GM19043 (cell line): ENCODE results near the gene NRCAM.
A peak's percentile ranks its signal among the peaks of the same experiment; 100 is the strongest.

ENCODE experiments used
- ATAC-seq: cut with Tn5 transposase; IDR thresholded peaks from one replicate; pipeline ENCODE4 v1.9.1; 2021; ENCODE audit warnings: low read depth; ENCODE audit not compliant: unreplicated experiment

NRCAM gene

GRCh38 chr7:108227366-108227765, 228.9 kb downstream of the NRCAM start:
- no peak for ATAC-seq

GRCh38 chr7:108226816-108227299, 229.4 kb downstream of the NRCAM start:
- ATAC-seq: no peak

- no peak for ATAC-seq
Observed at GRCh38 chr7:108225531-108226181, 230.6 kb downstream of the NRCAM start.

GRCh38 chr7:108224387-108224786, 231.8 kb downstream of the NRCAM start:
- ATAC-seq: no peak

- ATAC-seq: no peak
Observed at GRCh38 chr7:108222236-108222892, 233.9 kb downstream of the NRCAM start.

GRCh38 chr7:108211382-108212201, 244.6 kb downstream of the NRCAM start:
- ATAC-seq: no peak

- no peak for ATAC-seq
Observed at GRCh38 chr7:108210796-108211195, 245.4 kb downstream of the NRCAM start.

GRCh38 chr7:108205311-108205710, 250.9 kb downstream of the NRCAM start:
- no peak for ATAC-seq

GRCh38 chr7:108204281-108204796, 251.9 kb downstream of the NRCAM start:
- ATAC-seq: no peak

- ATAC-seq: peak; percentile 73
Observed at GRCh38 chr7:108203537-108203936, 252.7 kb downstream of the NRCAM start.

- ATAC-seq: no peak
Observed at GRCh38 chr7:108202743-108203142, 253.5 kb downstream of the NRCAM start.

GRCh38 chr7:108201766-108202165, 254.5 kb downstream of the NRCAM start:
- no peak for ATAC-seq

GRCh38 chr7:108200326-108200725, 255.9 kb downstream of the NRCAM start:
- no peak for ATAC-seq

- ATAC-seq: no peak
Observed at GRCh38 chr7:108197371-108198091, 258.7 kb downstream of the NRCAM start.

GRCh38 chr7:108196004-108196403, 260.2 kb downstream of the NRCAM start:
- ATAC-seq: no peak

- ATAC-seq: no peak
Observed at GRCh38 chr7:108193594-108194498, 262.4 kb downstream of the NRCAM start.

- no peak for ATAC-seq
Observed at GRCh38 chr7:108190891-108191290, 265.3 kb downstream of the NRCAM start.

- peak; percentile 95 for ATAC-seq
Observed at GRCh38 chr7:108189733-108190388, 266.4 kb downstream of the NRCAM start.

GRCh38 chr7:108188724-108189123, 267.5 kb downstream of the NRCAM start:
- no peak for ATAC-seq
